ENCODE measurements around the gene RERE. TPM values are rescaled to one million over a fixed set of nuclear protein-coding genes. Genes with fewer than 3 reads are reported as not detected.
"Not testable (repeated sequence)": the region's sequence is repeated elsewhere in the genome, so short reads cannot be mapped to it uniquely, and the experiment has no call there.

The RERE gene
- total RNA-seq, 1 donor from 2014 or later: 88.5 TPM

DNA sequence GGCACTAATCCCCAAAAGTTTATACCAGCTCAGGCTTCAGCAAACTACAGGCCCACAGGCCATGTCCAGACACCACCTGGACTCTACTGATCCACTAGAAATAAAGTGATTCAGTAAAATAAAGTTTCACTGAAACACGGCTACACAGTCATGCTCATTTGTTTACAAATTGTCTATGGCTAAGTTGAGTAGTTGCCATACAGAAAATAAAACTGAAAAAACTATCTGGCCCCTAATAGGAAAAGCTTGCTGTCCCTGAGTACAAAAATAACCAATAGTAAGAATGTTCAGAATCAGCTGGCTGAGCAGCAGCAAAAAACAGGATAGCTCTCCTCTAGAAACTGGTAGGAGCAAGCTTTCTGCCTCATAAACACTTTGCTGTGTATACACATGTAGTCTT, 221.5 kb downstream of the RERE start:
- TF ChIP-seq, protein P1, sequence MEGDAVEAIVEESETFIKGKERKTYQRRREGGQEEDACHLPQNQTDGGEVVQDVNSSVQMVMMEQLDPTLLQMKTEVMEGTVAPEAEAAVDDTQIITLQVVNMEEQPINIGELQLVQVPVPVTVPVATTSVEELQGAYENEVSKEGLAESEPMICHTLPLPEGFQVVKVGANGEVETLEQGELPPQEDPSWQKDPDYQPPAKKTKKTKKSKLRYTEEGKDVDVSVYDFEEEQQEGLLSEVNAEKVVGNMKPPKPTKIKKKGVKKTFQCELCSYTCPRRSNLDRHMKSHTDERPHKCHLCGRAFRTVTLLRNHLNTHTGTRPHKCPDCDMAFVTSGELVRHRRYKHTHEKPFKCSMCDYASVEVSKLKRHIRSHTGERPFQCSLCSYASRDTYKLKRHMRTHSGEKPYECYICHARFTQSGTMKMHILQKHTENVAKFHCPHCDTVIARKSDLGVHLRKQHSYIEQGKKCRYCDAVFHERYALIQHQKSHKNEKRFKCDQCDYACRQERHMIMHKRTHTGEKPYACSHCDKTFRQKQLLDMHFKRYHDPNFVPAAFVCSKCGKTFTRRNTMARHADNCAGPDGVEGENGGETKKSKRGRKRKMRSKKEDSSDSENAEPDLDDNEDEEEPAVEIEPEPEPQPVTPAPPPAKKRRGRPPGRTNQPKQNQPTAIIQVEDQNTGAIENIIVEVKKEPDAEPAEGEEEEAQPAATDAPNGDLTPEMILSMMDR (IDR thresholded peaks at IDR 0.05): no peak
- intact Hi-C loops (cut with DNase I): no loop called here
- Histone ChIP-seq H3K9me3 (no peaks in the 10 kb centered on the region), H3K4me1 (peaks cover 33% of the 10 kb centered on the region), H3K27me3 (ENCODE audit: low read depth) (no peaks in the 10 kb centered on the region), H3K27ac (no peak overlapping the region), H3K36me3 (no peaks in the 10 kb centered on the region), H3K4me3 (no peak overlapping the region)
- ATAC-seq (no peak), DNase-seq (no peak)

DNA sequence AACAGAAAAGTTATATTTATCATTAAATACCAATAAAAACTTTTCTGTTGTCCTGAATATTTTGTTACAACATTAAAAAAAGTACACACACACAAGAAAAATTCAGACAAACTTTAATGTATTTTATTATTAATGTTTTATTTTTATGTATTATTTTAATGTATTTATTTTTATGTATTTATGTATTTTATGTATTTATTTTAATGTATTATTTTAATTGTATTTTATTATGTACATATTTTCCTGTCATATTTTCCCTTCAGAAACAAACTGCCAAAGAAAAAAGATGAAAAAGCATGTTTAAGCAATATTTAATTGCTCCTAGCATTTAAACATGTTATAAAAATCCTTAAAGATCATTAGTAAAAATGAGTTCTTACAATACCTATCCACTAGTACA, 222.1 kb downstream of the RERE start:
- H3K4me1 ChIP-seq: peaks cover 39% of the 10 kb centered on the region
- DNase-seq (no peak), ATAC-seq (no peak)
- H3K27me3 ChIP-seq (ENCODE audit: low read depth): no peaks in the 10 kb centered on the region
- no peak overlapping the region for H3K27ac ChIP-seq
- H3K36me3 ChIP-seq: no peaks in the 10 kb centered on the region
- TF ChIP-seq, protein P1 (IDR thresholded peaks at IDR 0.05): no peak
- H3K9me3 ChIP-seq: no peaks in the 10 kb centered on the region
- intact Hi-C loops (cut with DNase I): no loop called here
- H3K4me3 ChIP-seq: no peak overlapping the region

- H3K9me3 ChIP-seq; H3K36me3 ChIP-seq; DNase-seq; ATAC-seq; H3K27ac ChIP-seq; H3K4me3 ChIP-seq; intact Hi-C loops (cut with DNase I); H3K27me3 ChIP-seq (ENCODE audit: low read depth): not testable (repeated sequence)
- H3K4me1 ChIP-seq: peaks cover 32% of the 10 kb centered on the region
These were observed 224.1 kb downstream of the RERE start for GRCh38 chr1:8593292-8593691.

DNA sequence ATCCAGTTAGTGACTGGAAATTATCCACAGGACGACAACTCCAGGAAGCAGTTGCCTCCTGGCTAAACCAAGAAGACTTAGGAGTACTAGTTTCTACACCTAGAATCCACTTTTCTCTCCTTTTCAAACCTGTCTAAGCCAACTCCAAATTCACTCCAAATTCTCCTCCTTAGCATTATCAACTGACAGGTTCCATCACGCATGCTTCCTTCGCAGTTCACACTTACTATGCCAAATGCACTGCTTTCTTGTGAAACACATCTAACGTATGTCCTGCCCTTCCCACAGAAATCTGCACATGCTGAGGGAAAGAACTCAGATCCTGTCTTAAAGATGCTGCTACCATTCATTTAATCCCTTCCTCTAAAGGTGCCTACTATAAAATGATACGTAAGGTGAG, 225.9 kb downstream of the RERE start:
- intact Hi-C loops (cut with DNase I): no loop called here
- DNase-seq: no peak
- Histone ChIP-seq H3K4me1 (peaks cover 21% of the 10 kb centered on the region), H3K27me3 (ENCODE audit: low read depth) (no peaks in the 10 kb centered on the region), H3K9me3 (no peaks in the 10 kb centered on the region), H3K27ac (no peak overlapping the region), H3K4me3 (no peak overlapping the region), H3K36me3 (no peaks in the 10 kb centered on the region)
- TF ChIP-seq, protein P1 (IDR thresholded peaks at IDR 0.05): no peak
- no peak for ATAC-seq

GRCh38 chr1:8590721-8591351, 226.6 kb downstream of the RERE start:
- intact Hi-C loops (cut with DNase I): no loop called here

DNA sequence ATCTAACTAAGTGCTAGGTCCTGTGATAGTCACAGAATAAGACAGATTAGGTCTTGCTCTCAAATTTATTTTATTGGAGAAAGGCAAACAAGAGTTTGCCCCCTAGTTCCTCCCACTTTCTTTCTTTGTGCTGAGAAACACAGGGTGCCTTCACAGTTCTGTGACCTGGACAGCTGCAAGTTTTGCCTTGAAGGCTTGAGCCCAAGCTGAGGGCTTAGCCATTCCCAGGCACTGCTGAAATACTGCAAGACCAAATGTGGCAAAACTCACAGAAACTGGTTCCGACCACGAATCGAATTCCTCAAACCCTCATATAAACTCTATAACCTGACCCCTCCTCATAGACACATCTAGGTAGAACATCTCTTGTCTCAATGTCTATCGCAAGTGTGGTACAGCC, 227.9 kb downstream of the RERE start:
- Histone ChIP-seq H3K4me1 (peaks cover 10% of the 10 kb centered on the region), H3K9me3 (no peaks in the 10 kb centered on the region), H3K36me3 (no peaks in the 10 kb centered on the region), H3K27ac (no peak overlapping the region), H3K4me3 (no peak overlapping the region), H3K27me3 (ENCODE audit: low read depth) (no peaks in the 10 kb centered on the region)
- intact Hi-C loops (cut with DNase I): no loop called here
- TF ChIP-seq, protein P1 (IDR thresholded peaks at IDR 0.05): no peak
- DNase-seq (no peak), ATAC-seq (no peak)

More at GRCh38 chr1:8590721-8591351, 226.6 kb downstream of the RERE start:
- no peaks in the 10 kb centered on the region for H3K36me3 ChIP-seq
- H3K27ac ChIP-seq: no peak overlapping the region
- H3K9me3 ChIP-seq: no peaks in the 10 kb centered on the region
- TF ChIP-seq, protein P1 (IDR thresholded peaks at IDR 0.05): no peak
- no peaks in the 10 kb centered on the region for H3K27me3 ChIP-seq (ENCODE audit: low read depth)
- H3K4me3 ChIP-seq: no peak overlapping the region
- peaks cover 13% of the 10 kb centered on the region for H3K4me1 ChIP-seq
- no peak for DNase-seq
- ATAC-seq: peak in 1 of 2 donors; percentile 36

All from lower lobe of right lung (tissue), 2 donors.